Memory B cell (primary cell): ENCODE data around the gene PPP3CA.

Source experiments
- ATAC-seq: fragments of 150-1000 bp; cut with Tn5 transposase; 2 replicates; pipeline ENCODE4 v1.10.0; 2021; ENCODE audit warnings: low read depth, mild to moderate bottlenecking, moderate library complexity
- DNase-seq, 2 donors: peaks; one replicate each; pipeline ENCODE4 v3.0.0; 2022; ENCODE audit warnings: low spot score in 2 of 2
- H3K27ac Mint-ChIP-seq: one replicate; pipeline ENCODE4 v1.8.0; 2022; ENCODE audit warnings: mild to moderate bottlenecking, moderate library complexity, mixed read lengths
- H3K27me3 Mint-ChIP-seq: one replicate; pipeline ENCODE4 v1.8.0; 2022; ENCODE audit warnings: mixed read lengths
- H3K36me3 Mint-ChIP-seq: one replicate; pipeline ENCODE4 v1.8.0; 2022; ENCODE audit warnings: mild to moderate bottlenecking, mixed read lengths
- H3K4me1 Mint-ChIP-seq: one replicate; pipeline ENCODE4 v1.8.0; 2022; ENCODE audit warnings: mixed read lengths
- H3K4me3 Mint-ChIP-seq: one replicate; pipeline ENCODE4 v1.8.0; 2022; ENCODE audit warnings: mild to moderate bottlenecking, moderate library complexity, mixed read lengths
- H3K9me3 Mint-ChIP-seq: one replicate; pipeline ENCODE4 v1.8.0; 2022; ENCODE audit warnings: mixed read lengths

PPP3CA gene

DNA sequence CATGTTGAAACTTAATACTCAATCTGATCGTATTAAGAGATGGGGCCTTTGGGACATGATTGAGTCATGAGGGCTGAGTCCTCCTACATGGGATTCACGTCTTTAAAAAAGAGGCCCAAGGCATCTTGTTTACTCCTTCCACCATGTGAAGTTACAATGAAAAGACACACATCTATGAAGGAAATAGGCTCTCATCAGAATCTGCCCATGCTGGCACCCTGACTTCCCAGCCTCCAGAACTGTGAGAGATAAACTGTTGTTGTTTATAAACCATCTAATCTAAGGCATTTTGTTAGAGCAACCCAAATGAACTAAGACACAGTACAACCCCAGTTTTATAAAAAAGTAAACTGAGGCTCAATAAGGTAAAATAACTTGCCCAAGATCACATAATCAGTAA is 32.3 kb downstream of the PPP3CA start:
- DNase-seq (no peak), ATAC-seq (no peak)
- H3K27me3 Mint-ChIP-seq, result no peaks in the 10 kb centered on the region
- H3K4me1 Mint-ChIP-seq, result peaks cover 26% of the 10 kb centered on the region
- H3K36me3 Mint-ChIP-seq, result peaks cover 10% of the 10 kb centered on the region
- no peak overlapping the region for H3K4me3 Mint-ChIP-seq
- H3K9me3 Mint-ChIP-seq, result peaks cover 1% of the 10 kb centered on the region
- no peak overlapping the region for H3K27ac Mint-ChIP-seq

DNA sequence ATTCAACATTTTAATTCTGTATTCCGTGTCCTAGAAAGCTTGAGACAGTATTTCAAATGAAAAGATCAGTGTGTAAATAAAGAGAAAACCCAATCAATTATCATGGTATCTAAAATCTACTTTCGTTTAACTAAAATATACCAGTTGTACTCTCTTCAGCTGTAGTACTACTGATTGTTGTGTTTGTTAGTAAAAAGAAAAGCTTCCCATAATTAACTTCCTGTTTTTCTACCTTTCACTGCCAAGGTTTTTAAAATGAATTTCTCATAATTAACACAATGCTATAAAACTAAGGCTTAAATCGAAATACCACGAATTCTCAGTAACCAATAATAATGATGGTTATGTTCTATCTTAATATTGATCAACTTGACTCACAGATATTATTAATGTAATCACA is 37.4 kb downstream of the PPP3CA start:
- Mint-ChIP-seq H3K36me3 (peaks cover 3% of the 10 kb centered on the region), H3K27me3 (no peaks in the 10 kb centered on the region), H3K4me1 (peaks cover 38% of the 10 kb centered on the region), H3K27ac (no peak overlapping the region), H3K9me3 (no peaks in the 10 kb centered on the region), H3K4me3 (no peak overlapping the region)
- DNase-seq (no peak), ATAC-seq (peak; percentile 37)

DNA sequence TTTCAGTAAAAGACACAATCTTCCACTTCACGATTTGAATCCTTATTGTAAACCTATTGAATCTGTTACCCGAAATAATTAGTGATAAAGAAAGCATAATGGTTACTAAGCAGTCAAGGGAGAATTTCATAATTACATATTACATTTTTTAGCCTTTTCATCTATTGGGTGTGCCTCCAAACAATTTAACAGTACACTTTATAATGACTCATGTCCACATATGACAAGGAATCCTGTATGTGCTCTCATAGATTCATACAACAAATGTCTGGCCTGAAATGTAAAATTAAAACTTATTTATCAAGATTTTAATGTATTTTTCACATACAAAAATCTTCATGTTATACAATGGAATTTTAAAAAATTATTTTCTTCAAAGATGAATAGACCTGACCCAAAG is 39.4 kb downstream of the PPP3CA start:
- H3K4me1 Mint-ChIP-seq, result peaks cover 39% of the 10 kb centered on the region

DNA sequence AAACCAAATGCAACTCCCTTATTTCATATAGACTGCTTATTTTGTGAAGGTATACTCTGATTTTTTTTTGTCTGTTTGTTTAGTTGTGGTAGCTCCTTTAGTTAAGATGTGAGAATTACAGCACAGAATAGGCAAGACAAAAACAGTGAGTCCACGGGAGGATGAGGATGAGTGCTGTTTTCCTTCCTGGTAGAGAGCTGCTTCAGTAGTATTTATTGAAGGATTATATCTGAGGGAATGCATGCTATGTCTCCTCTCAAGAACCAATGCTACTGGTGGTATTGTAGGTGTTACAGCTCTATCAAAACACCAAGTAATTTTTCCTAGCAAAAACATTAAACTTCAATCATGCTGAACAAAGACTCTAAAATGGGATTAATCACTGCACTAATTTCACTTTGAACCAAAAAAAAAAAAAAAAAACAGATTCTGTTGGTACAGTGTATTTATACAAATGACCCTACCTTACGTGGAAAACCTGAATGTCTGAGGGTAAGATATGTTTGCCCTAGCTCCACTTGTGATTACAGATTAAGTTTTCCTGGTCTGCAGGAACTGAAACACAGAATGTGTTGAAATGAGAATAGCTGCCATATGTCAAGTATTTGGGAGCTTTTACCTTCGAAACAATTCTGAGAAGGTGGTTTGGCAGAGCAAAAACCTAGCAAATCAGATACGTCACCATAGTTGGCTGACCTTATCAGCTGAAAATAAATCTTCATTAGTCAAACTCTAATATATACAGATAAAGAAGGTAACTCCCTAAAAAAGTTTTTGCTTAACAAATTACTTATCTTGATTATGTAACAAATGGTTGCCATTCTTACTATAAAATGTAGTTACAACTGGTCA is 40.3 kb downstream of the PPP3CA start:
- peaks cover 3% of the 10 kb centered on the region for H3K36me3 Mint-ChIP-seq
- DNase-seq, result no peak
- H3K27me3 Mint-ChIP-seq, result no peaks in the 10 kb centered on the region
- H3K4me3 Mint-ChIP-seq, result peak overlapping the region; percentile 32
- peak overlapping the region; percentile 72 for H3K27ac Mint-ChIP-seq
- H3K9me3 Mint-ChIP-seq, result no peaks in the 10 kb centered on the region
- no peak for ATAC-seq
- peaks cover 36% of the 10 kb centered on the region for H3K4me1 Mint-ChIP-seq

More for the DNA sequence above, 39.4 kb downstream of the PPP3CA start:
- H3K27me3 Mint-ChIP-seq, result no peaks in the 10 kb centered on the region
- H3K27ac Mint-ChIP-seq, result no peak overlapping the region
- H3K9me3 Mint-ChIP-seq, result no peaks in the 10 kb centered on the region
- no peak overlapping the region for H3K4me3 Mint-ChIP-seq
- no peak for DNase-seq
- peaks cover 3% of the 10 kb centered on the region for H3K36me3 Mint-ChIP-seq
- ATAC-seq, result no peak

DNA sequence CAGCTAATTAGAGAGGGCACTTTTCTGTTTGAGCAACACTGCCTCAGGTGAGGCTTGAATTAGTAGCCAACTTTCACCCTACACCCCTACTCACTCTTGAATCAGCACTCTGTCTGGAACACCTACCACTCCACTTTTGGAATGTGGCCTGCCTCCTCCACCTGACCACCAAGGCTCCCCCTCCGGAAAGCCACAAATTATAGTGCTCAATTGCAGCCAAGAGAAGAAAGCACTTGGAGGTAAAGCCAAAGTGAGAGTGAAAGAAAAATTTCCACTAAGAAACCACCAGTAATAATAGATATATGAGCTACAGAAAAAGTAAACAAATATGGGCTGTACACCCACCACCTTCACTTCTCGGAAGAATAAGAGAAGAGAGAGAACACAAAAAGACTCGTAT is 41.1 kb downstream of the PPP3CA start:
- peak overlapping the region; percentile 72 for H3K27ac Mint-ChIP-seq
- no peaks in the 10 kb centered on the region for H3K9me3 Mint-ChIP-seq
- DNase-seq (no peak), ATAC-seq (no peak)
- peaks cover 34% of the 10 kb centered on the region for H3K4me1 Mint-ChIP-seq
- no peaks in the 10 kb centered on the region for H3K27me3 Mint-ChIP-seq
- H3K4me3 Mint-ChIP-seq, result peak overlapping the region; percentile 35
- peaks cover 3% of the 10 kb centered on the region for H3K36me3 Mint-ChIP-seq

DNA sequence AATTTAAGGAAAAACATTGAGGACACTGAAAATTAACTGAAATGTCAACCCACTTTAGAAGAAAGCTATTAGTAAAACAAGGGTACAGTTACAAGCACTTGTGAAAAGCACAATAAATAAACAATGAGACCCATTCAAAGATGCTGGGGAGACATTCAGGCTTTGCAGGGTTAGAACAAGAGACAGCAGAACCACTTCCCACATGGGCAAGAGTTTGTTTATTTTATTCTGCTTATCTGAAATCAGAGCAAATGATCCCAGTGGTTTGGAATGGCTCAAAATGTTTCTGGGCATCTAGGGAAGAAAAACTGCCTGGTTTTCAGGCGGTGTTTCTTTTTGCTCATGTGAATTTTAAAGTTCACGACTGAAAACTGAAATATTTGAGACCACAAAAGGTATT is 42.4 kb downstream of the PPP3CA start:
- Mint-ChIP-seq H3K36me3 (peaks cover 3% of the 10 kb centered on the region), H3K4me3 (no peak overlapping the region), H3K27ac (no peak overlapping the region), H3K9me3 (no peaks in the 10 kb centered on the region), H3K4me1 (peaks cover 32% of the 10 kb centered on the region), H3K27me3 (no peaks in the 10 kb centered on the region)
- DNase-seq, result no peak
- ATAC-seq, result no peak

DNA sequence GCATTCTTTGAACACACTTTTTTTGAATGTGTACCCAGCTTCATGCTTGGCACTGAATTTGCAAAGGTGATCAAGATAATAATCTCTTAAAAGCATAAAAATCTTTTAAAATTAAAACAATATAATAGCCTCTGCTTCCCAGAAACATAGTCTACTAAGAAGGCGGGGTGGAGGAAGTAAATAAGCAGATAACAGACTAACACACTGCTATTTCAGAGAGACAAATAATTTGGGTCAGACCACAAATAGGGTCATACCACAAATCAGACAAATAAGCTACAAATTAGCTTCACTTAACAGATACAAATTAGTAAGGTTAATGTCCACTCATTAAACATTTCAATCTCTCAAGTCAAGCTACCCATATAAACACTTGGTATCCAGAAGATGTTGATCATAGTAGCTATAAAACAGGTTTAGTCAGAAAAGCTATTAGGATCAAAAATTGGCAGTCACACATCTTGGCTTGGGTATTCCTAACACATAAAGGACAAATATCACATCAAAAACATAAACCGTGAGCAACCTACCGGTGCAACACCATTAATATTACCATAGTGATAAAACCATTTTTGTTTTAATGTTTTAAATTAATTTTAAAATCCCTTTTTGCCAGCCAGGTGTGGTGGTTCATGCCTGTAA is 47.3 kb downstream of the PPP3CA start:
- no peaks in the 10 kb centered on the region for H3K9me3 Mint-ChIP-seq
- ATAC-seq (no peak), DNase-seq (no peak)
- H3K27ac Mint-ChIP-seq, result no peak overlapping the region
- H3K27me3 Mint-ChIP-seq, result no peaks in the 10 kb centered on the region
- H3K36me3 Mint-ChIP-seq, result no peaks in the 10 kb centered on the region
- no peak overlapping the region for H3K4me3 Mint-ChIP-seq
- peaks cover 22% of the 10 kb centered on the region for H3K4me1 Mint-ChIP-seq

DNA sequence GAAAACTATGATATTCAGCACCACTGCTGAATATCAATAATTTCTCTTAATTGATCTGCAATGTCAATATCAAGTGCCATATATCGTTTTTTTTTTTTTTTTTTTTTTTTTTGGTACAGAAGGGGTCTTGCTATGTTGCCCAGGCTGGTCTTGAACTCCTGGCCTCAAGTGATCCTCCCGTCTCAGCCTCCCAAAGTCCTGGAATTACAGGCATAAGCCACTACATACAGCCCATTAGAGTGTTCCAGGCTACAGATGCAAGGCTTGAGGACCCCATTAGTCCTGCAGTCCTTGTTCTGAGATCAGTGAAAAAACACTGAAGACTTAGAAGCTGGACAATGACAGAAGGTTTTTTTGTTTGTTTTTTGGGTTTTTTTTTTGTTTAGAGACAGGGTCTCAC is 48.3 kb downstream of the PPP3CA start:
- Mint-ChIP-seq H3K36me3 (no peaks in the 10 kb centered on the region), H3K4me3 (no peak overlapping the region), H3K27me3 (no peaks in the 10 kb centered on the region), H3K9me3 (no peaks in the 10 kb centered on the region), H3K27ac (no peak overlapping the region), H3K4me1 (peaks cover 19% of the 10 kb centered on the region)
- no peak for ATAC-seq
- no peak for DNase-seq

DNA sequence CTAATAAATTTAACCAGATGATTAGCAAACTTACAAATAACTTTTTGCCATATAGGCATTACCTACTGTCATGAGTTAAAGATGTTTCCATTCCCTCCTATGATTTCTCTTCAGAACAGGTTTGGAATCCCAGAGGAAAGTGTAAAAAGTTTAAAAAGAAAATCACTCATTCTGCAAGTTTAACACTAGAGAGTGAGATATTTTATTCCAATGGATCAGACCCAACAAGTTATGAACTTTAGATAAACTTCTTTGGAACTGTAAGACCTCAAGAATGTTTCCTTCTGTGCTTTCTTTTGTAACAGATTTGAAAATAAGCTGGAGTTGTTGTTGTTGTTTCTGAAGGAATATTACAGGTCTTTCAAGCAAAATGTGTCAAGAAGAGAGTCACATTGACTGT is 51.6 kb downstream of the PPP3CA start:
- no peak overlapping the region for H3K4me3 Mint-ChIP-seq
- peak overlapping the region; percentile 24 for H3K27ac Mint-ChIP-seq
- DNase-seq (no peak), ATAC-seq (no peak)
- no peaks in the 10 kb centered on the region for H3K9me3 Mint-ChIP-seq
- H3K36me3 Mint-ChIP-seq, result peaks cover 7% of the 10 kb centered on the region
- H3K4me1 Mint-ChIP-seq, result peaks cover 37% of the 10 kb centered on the region
- no peaks in the 10 kb centered on the region for H3K27me3 Mint-ChIP-seq

DNA sequence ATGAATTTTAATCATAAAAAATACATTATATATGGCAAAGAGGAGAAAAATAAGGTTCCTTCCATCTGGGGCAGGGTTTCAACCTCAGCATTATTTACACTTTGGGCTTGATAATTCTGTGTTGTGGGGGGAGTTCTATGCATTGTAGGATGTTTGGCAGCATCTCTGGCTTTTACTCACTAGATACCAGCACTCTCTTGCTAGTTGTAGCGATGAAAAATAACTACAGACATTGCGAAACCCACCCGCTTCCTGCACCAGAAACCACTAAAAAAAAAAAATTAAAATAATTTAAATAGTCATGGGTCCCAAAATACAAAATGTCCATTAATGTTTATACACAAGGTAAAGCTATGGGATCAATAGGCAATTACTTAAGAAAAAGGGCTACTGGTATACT is 52.7 kb downstream of the PPP3CA start:
- no peak overlapping the region for H3K27ac Mint-ChIP-seq
- H3K4me3 Mint-ChIP-seq, result no peak overlapping the region
- DNase-seq (no peak), ATAC-seq (no peak)
- H3K9me3 Mint-ChIP-seq, result no peaks in the 10 kb centered on the region
- peaks cover 7% of the 10 kb centered on the region for H3K36me3 Mint-ChIP-seq
- peaks cover 43% of the 10 kb centered on the region for H3K4me1 Mint-ChIP-seq
- H3K27me3 Mint-ChIP-seq, result no peaks in the 10 kb centered on the region

DNA sequence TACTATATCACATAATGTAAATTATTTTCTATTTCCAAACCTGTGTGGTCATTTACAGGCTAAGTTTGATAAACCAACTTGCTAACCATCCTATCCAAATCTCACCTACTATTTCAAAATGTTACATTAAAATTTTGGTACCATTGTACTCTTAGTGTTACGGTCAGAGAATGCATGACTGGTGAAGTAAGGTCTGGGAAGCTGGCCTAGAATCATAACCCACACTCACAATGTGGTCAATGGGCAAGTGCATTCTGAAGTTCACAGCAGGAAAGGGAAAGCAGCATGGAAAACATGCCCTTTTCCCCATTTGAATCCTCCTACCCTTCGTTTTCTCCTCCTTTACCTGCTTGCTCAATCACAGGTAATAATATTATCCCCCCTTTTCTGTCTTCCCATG is 54.4 kb downstream of the PPP3CA start:
- H3K36me3 Mint-ChIP-seq, result peaks cover 7% of the 10 kb centered on the region
- H3K4me3 Mint-ChIP-seq, result no peak overlapping the region
- DNase-seq, result no peak
- no peaks in the 10 kb centered on the region for H3K27me3 Mint-ChIP-seq
- no peak for ATAC-seq
- H3K9me3 Mint-ChIP-seq, result no peaks in the 10 kb centered on the region
- peaks cover 50% of the 10 kb centered on the region for H3K4me1 Mint-ChIP-seq
- peak overlapping the region; percentile 11 for H3K27ac Mint-ChIP-seq

DNA sequence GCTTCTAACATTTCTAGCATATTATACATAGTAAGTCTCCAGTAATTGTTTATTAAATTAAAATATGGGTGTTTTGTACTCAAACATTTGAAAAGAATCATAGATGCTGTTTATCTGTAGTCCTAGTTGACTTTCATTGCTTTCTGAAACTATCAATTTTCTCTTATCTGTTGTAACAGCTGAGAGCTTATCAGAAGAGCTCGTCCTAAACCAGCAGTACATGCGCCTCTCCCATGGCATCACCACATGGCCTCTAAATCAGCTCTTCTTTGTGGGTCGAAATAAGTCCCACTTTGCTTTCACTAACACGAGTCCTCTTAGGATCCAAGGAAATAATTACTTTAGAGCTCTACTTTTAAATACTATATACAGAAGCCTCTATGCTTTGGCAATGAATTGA is 55.1 kb downstream of the PPP3CA start:
- peaks cover 7% of the 10 kb centered on the region for H3K36me3 Mint-ChIP-seq
- ATAC-seq (no peak), DNase-seq (no peak)
- no peak overlapping the region for H3K4me3 Mint-ChIP-seq
- H3K27me3 Mint-ChIP-seq, result no peaks in the 10 kb centered on the region
- peaks cover 47% of the 10 kb centered on the region for H3K4me1 Mint-ChIP-seq
- no peaks in the 10 kb centered on the region for H3K9me3 Mint-ChIP-seq
- H3K27ac Mint-ChIP-seq, result peak overlapping the region; percentile 66

DNA sequence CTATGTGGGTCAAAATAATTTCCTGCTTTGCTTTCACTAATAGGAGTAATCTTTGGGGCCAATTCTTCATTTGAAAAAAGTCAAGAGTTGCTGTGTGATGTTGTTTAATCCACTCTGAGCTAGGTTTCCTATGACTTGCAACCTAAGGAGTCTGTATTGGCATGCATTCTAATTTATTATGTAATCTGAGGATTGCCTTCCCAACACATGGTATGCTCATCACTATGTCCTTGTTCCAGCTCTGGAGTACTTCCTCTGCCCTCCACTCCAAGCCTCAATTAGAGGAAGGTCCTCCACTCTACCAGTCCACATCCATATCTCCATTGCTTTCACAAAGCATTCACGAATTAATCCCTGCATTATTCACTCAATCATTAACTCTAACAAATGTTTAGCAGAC is 56.1 kb downstream of the PPP3CA start:
- H3K36me3 Mint-ChIP-seq, result peaks cover 7% of the 10 kb centered on the region
- H3K9me3 Mint-ChIP-seq, result no peaks in the 10 kb centered on the region
- H3K4me1 Mint-ChIP-seq, result peaks cover 45% of the 10 kb centered on the region
- DNase-seq (no peak), ATAC-seq (no peak)
- H3K27ac Mint-ChIP-seq, result peak overlapping the region; percentile 66
- H3K27me3 Mint-ChIP-seq, result no peaks in the 10 kb centered on the region
- no peak overlapping the region for H3K4me3 Mint-ChIP-seq

DNA sequence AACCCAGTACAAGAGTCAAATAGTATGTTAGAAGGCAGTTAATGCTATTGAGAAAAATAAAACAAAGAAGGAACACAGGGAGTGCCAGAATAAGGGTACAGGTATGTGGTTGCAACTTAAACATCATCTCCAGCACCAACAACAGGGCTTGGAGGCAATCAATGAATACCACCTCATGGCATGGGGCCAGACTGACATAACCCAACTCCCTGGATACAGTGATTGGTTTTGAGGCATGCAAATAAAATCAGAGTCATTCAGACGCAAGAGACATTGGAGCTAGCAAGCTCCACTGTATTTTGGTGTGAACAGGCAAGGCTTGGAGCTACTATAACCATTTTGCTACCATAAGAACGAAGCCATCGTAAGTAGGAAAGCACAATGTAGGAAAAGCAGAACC is 56.7 kb downstream of the PPP3CA start:
- H3K9me3 Mint-ChIP-seq, result no peaks in the 10 kb centered on the region
- peaks cover 46% of the 10 kb centered on the region for H3K4me1 Mint-ChIP-seq
- H3K27me3 Mint-ChIP-seq, result no peaks in the 10 kb centered on the region
- peaks cover 7% of the 10 kb centered on the region for H3K36me3 Mint-ChIP-seq
- H3K27ac Mint-ChIP-seq, result no peak overlapping the region
- DNase-seq, result no peak
- H3K4me3 Mint-ChIP-seq, result no peak overlapping the region
- ATAC-seq, result no peak

DNA sequence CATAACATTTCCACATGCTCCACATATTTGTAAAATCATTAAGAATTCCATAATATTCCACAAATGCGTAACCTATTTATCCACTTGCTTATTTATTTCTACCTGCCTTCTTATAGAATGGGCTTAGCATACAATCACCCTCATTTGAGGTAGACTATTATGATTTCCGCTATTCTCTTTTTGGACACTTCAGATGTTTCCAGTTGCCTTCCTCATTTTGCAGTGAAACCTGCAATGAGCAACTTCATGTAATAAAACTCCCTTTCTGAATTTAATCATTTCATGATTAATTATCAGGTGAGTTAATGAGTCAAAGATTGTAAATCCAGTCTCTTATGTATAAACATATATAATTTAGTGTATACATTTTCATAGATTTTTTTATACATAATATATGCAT is 58.0 kb downstream of the PPP3CA start:
- peaks cover 7% of the 10 kb centered on the region for H3K36me3 Mint-ChIP-seq
- H3K27me3 Mint-ChIP-seq, result no peaks in the 10 kb centered on the region
- H3K9me3 Mint-ChIP-seq, result no peaks in the 10 kb centered on the region
- peak overlapping the region; percentile 48 for H3K27ac Mint-ChIP-seq
- ATAC-seq (peak; percentile 18), DNase-seq (no peak)
- peaks cover 56% of the 10 kb centered on the region for H3K4me1 Mint-ChIP-seq
- H3K4me3 Mint-ChIP-seq, result no peak overlapping the region
